Epithelial cell of proximal tubule (primary cell): ENCODE measurements around the gene DXO. TPM values are rescaled to one million over a fixed set of nuclear protein-coding genes. Genes with fewer than 3 reads are reported as not detected.

Experiments
- DNase-seq: peaks from one replicate; pipeline ENCODE4 v3.0.0-alpha.2; 2011; ENCODE audit warnings: low read depth
- H3K4me3 ChIP-seq: 2 replicates; pipeline ENCODE4 v1.5.1; 2011; ENCODE audit warnings: low read depth, mild to moderate bottlenecking, low read length
- total RNA-seq: library from RNA; depleted of rRNA; stranded (reverse); fragments of >200 nt; gene quantifications from 2 replicates; pipeline ENCODE4 v1.2.3, GENCODE V29; 2015
- TF ChIP-seq, protein P1 (sequence below): conservative IDR thresholded peaks from 2 replicates; pipeline ENCODE4 v1.5.1; 2012; ENCODE audit warnings: low read depth, mild to moderate bottlenecking, low read length

The DXO gene
- total RNA-seq, 1 donor from 2014 or later: 20.0 TPM

DNA sequence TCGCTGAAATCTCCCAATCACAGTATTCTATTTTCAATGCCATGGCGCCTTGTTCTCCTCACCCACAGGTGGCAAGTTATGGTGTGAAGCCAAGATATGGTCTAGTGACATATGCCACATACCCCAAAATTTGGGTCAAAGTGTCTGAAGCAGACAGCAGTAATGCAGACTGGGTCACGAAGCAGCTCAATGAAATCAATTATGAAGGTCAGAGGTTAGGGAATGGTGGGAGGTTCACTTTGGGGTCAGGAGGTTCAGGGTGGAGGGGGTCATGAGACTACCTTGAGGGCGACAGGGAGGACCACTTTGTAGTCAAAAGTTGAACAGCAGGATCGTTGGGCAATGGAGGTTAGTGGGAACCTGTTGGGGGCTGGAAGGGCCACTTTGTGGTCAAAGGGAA lies 23.6 kb downstream of the DXO start:
- DNase-seq: no peak
- TF ChIP-seq, protein P1, sequence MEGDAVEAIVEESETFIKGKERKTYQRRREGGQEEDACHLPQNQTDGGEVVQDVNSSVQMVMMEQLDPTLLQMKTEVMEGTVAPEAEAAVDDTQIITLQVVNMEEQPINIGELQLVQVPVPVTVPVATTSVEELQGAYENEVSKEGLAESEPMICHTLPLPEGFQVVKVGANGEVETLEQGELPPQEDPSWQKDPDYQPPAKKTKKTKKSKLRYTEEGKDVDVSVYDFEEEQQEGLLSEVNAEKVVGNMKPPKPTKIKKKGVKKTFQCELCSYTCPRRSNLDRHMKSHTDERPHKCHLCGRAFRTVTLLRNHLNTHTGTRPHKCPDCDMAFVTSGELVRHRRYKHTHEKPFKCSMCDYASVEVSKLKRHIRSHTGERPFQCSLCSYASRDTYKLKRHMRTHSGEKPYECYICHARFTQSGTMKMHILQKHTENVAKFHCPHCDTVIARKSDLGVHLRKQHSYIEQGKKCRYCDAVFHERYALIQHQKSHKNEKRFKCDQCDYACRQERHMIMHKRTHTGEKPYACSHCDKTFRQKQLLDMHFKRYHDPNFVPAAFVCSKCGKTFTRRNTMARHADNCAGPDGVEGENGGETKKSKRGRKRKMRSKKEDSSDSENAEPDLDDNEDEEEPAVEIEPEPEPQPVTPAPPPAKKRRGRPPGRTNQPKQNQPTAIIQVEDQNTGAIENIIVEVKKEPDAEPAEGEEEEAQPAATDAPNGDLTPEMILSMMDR: no peak
- H3K4me3 ChIP-seq: no peak overlapping the region

DNA sequence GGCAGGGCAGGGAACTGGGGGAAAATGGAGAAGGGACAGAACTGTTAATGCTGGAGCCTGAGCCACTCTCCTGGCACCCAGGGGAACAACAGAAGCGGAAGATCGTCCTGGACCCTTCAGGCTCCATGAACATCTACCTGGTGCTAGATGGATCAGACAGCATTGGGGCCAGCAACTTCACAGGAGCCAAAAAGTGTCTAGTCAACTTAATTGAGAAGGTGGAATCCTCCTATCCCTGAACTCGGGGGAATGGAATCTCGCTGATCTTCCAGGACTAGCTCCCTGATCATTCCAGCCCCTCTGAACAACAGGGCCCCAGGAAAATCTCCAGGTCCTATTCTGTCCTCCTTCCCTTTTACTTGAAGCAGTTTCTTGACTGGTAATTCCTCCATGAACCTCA lies 24.1 kb downstream of the DXO start:
- TF ChIP-seq, protein P1: no peak
- no peak overlapping the region for H3K4me3 ChIP-seq
- no peak for DNase-seq

DNA sequence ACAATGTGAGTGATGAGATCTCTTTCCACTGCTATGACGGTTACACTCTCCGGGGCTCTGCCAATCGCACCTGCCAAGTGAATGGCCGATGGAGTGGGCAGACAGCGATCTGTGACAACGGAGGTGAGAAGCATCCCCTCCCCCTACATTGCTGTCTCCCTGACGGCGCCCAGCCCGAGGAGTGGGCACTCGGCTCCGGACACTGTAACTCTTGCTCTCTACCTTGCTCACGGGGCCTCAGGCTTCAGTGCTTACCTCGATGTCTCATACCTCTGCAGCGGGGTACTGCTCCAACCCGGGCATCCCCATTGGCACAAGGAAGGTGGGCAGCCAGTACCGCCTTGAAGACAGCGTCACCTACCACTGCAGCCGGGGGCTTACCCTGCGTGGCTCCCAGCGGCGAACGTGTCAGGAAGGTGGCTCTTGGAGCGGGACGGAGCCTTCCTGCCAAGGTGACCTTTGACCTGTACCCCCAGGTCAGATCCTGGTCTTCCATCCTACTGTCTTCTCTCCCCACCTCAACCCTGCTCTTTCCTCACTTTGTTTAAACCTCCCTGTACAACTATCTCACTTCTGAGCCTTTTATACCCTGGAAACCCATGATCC lies 24.8 kb downstream of the DXO start:
- no peak for DNase-seq
- no peak overlapping the region for H3K4me3 ChIP-seq
- TF ChIP-seq, protein P1: no peak

DNA sequence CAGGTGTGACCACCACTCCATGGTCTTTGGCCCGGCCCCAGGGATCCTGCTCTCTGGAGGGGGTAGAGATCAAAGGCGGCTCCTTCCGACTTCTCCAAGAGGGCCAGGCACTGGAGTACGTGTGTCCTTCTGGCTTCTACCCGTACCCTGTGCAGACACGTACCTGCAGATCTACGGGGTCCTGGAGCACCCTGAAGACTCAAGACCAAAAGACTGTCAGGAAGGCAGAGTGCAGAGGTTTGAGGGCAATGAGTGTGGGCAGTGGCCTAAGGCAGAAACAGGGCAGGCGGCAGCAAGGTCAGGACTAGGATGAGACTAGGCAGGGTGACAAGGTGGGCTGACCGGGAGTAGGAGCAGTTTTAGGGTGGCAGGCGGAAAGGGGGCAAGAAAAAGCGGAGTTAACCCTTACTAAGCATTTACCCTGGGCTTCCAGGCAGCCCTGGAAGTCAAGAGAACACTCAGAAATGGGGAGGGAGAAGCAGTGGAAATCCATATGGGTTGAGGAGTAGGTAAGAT lies 25.5 kb downstream of the DXO start:
- TF ChIP-seq, protein P1: no peak
- H3K4me3 ChIP-seq: peak overlapping the region; percentile 52
- DNase-seq: no peak

DNA sequence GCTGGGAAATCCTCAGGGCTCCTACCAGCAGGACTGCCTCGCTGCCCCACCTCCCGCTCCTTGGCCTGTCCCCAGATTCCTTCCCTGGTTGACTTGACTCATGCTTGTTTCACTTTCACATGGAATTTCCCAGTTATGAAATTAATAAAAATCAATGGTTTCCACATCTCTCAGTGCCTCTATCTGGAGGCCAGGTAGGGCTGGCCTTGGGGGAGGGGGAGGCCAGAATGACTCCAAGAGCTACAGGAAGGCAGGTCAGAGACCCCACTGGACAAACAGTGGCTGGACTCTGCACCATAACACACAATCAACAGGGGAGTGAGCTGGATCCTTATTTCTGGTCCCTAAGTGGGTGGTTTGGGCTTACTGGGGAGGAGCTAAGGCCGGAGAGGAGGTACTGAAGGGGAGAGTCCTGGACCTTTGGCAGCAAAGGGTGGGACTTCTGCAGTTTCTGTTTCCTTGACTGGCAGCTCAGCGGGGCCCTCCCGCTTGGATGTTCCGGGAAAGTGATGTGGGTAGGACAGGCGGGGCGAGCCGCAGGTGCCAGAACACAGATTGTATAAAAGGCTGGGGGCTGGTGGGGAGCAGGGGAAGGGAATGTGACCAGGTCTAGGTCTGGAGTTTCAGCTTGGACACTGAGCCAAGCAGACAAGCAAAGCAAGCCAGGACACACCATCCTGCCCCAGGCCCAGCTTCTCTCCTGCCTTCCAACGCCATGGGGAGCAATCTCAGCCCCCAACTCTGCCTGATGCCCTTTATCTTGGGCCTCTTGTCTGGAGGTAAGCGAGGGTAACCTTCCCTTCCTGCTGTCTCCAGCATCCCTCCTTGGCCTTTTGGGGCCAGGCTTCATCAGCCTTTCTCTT lies 26.2 kb downstream of the DXO start, which contains the start of gene CFB:
Gene CFB, plus strand, starts transcription at position 589 of the 863 bp plus-strand sequence. Its CDS starts 127 bp downstream, at position 716.
- H3K4me3 ChIP-seq: peak within 1 kb of the TSS; percentile 52
- TF ChIP-seq, protein P1: no peak
- DNase-seq: peak; percentile 56

DNA sequence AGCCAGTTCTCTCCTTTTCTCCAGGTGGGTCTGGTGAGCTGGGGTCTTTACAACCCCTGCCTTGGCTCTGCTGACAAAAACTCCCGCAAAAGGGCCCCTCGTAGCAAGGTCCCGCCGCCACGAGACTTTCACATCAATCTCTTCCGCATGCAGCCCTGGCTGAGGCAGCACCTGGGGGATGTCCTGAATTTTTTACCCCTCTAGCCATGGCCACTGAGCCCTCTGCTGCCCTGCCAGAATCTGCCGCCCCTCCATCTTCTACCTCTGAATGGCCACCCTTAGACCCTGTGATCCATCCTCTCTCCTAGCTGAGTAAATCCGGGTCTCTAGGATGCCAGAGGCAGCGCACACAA lies 26.8 kb downstream of the DXO start:
- peak overlapping the region; percentile 52 for H3K4me3 ChIP-seq
- TF ChIP-seq, protein P1: no peak

More for the DNA sequence above, 26.8 kb downstream of the DXO start:
- no peak for DNase-seq
